Measurements from ENCODE around the gene IMMP2L. TPM values are rescaled to one million over a fixed set of nuclear protein-coding genes. Genes with fewer than 3 reads are reported as not detected.

The IMMP2L gene
- polyA plus RNA-seq, 1 experiment: 5.8 TPM

- TF ChIP-seq CTCF (IDR thresholded peaks at IDR 0.05; ENCODE audit: insufficient read depth, low read depth, low read length): no peak
- Histone ChIP-seq H3K4me3 (ENCODE audit: low read depth, low read length) (no peak overlapping the region), H3K36me3 (ENCODE audit: control insufficient read depth, insufficient read depth, low read length) (no peaks in the 10 kb centered on the region), H3K27me3 (ENCODE audit: control insufficient read depth, insufficient read depth, low read length) (no peaks in the 10 kb centered on the region)
- ChIA-PET POLR2A (interaction anchor here (0.6 kb wide), 2 partner anchors 154 to 169 kb away, joined by 4 to 5 read pairs; no protein-coding TSS in a partner anchor), CTCF (no interaction called here)
- DNase-seq (ENCODE audit: low read depth): no peak
These were observed 424.7 kb downstream of the IMMP2L start for GRCh38 chr7:111137296-111138192.

- POLR2A ChIA-PET: interaction anchor here (0.5 kb wide), 1 partner anchor 9 kb away, joined by 3 read pairs; no protein-coding TSS in a partner anchor
- no peak for DNase-seq (ENCODE audit: low read depth)
- H3K4me3 ChIP-seq (ENCODE audit: low read depth, low read length): no peak overlapping the region
- H3K36me3 ChIP-seq (ENCODE audit: control insufficient read depth, insufficient read depth, low read length): no peaks in the 10 kb centered on the region
- CTCF ChIA-PET: no interaction called here
- no peaks in the 10 kb centered on the region for H3K27me3 ChIP-seq (ENCODE audit: control insufficient read depth, insufficient read depth, low read length)
- no peak for TF ChIP-seq CTCF (IDR thresholded peaks at IDR 0.05; ENCODE audit: insufficient read depth, low read depth, low read length)
These were observed 429.5 kb downstream of the IMMP2L start for GRCh38 chr7:111132833-111133232.

- Histone ChIP-seq H3K4me3 (ENCODE audit: low read depth, low read length) (no peak overlapping the region), H3K36me3 (ENCODE audit: control insufficient read depth, insufficient read depth, low read length) (no peaks in the 10 kb centered on the region), H3K27me3 (ENCODE audit: control insufficient read depth, insufficient read depth, low read length) (no peaks in the 10 kb centered on the region)
- ChIA-PET POLR2A (no interaction called here), CTCF (interaction anchor here (1.2 kb wide), 1 partner anchor 12 kb away, joined by 5 read pairs; no protein-coding TSS in a partner anchor)
- no peak for DNase-seq (ENCODE audit: low read depth)
- TF ChIP-seq CTCF (IDR thresholded peaks at IDR 0.05; ENCODE audit: insufficient read depth, low read depth, low read length): no peak
These were observed 432.9 kb downstream of the IMMP2L start for GRCh38 chr7:111129435-111129834.

- no peak for TF ChIP-seq CTCF (IDR thresholded peaks at IDR 0.05; ENCODE audit: insufficient read depth, low read depth, low read length)
- CTCF ChIA-PET: interaction anchor here (0.6 kb wide), 1 partner anchor 249 kb away, joined by 3 read pairs; no protein-coding TSS in a partner anchor
- H3K27me3 ChIP-seq (ENCODE audit: control insufficient read depth, insufficient read depth, low read length): no peaks in the 10 kb centered on the region
- no peak overlapping the region for H3K4me3 ChIP-seq (ENCODE audit: low read depth, low read length)
- no peak for DNase-seq (ENCODE audit: low read depth)
- POLR2A ChIA-PET: interaction anchor here (0.5 to 1.0 kb wide), 2 partner anchors 15 to 537 kb away, joined by 3 to 4 read pairs; no protein-coding TSS in a partner anchor
- no peaks in the 10 kb centered on the region for H3K36me3 ChIP-seq (ENCODE audit: control insufficient read depth, insufficient read depth, low read length)
These were observed 435.3 kb downstream of the IMMP2L start for GRCh38 chr7:111126987-111127386.

- Histone ChIP-seq H3K4me3 (ENCODE audit: low read depth, low read length) (no peak overlapping the region), H3K27me3 (ENCODE audit: control insufficient read depth, insufficient read depth, low read length) (no peaks in the 10 kb centered on the region), H3K36me3 (ENCODE audit: control insufficient read depth, insufficient read depth, low read length) (no peaks in the 10 kb centered on the region)
- no peak for DNase-seq (ENCODE audit: low read depth)
- ChIA-PET POLR2A (no interaction called here), CTCF (no interaction called here)
- no peak for TF ChIP-seq CTCF (IDR thresholded peaks at IDR 0.05; ENCODE audit: insufficient read depth, low read depth, low read length)
These were observed 446.3 kb downstream of the IMMP2L start for GRCh38 chr7:111115966-111116365.
